IPS DF 6.9 (cell line): ENCODE data around the gene MLANA.

Source experiments
- DNase-seq: peaks from one replicate; pipeline ENCODE4 v3.0.0-alpha.2; 2013; ENCODE audit warnings: low read depth, low spot score
- H3K27ac ChIP-seq: one replicate; pipeline ENCODE4 v1.5.1; 2013; ENCODE audit warnings: low read length, control low read depth
- H3K27me3 ChIP-seq: 2 replicates; pipeline ENCODE4 v1.6.1; 2013; ENCODE audit warnings: mild to moderate bottlenecking, low read length; ENCODE audit not compliant: control insufficient read depth, insufficient read depth
- H3K36me3 ChIP-seq: 2 replicates; pipeline ENCODE4 v1.6.1; 2013; ENCODE audit warnings: low read length; ENCODE audit not compliant: control insufficient read depth, insufficient read depth
- H3K4me1 ChIP-seq: 2 replicates; pipeline ENCODE4 v1.6.1; 2013; ENCODE audit warnings: low read length; ENCODE audit not compliant: control insufficient read depth, insufficient read depth
- H3K4me3 ChIP-seq: 2 replicates; pipeline ENCODE4 v1.5.1; 2013; ENCODE audit warnings: mild to moderate bottlenecking, low read length
- H3K9me3 ChIP-seq: 2 replicates; pipeline ENCODE4 v1.6.1; 2013; ENCODE audit warnings: low read length, inconsistent platforms; ENCODE audit not compliant: control insufficient read depth, insufficient read depth
- WGBS: extraction: QIAGEN DNeasy Blood & Tissue Kit; methylation state at CpG from one replicate; pipeline ENCODE4 v1.1.7; 2013; ENCODE audit warnings: mixed read lengths, missing lambda C conversion rate; ENCODE audit not compliant: insufficient read length, insufficient coverage; 5-methylcytosine and 5-hydroxymethylcytosine counted together

The MLANA gene

DNA sequence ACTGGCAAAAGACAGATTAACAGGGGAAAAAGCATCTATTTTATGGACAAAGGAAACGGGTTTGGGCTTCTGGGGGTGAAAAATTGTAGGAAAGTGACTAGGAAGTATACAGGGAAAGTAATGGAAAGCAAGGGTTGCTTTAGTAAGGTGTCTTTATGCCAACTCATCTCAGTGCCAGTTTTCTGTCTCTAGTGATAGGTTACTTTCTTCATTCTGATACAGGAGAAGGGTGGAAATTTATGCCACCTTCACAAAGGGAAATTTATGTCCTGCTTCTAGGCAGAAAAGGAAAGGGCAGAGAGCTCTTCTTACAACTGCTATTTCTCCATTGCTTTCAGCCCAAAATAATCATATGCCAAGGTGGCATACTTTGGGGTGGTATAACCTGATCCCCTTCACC, 37.7 kb upstream of the MLANA start:
- WGBS, result no CpG with 5 or more reads among the region's 1 CpG
- no peak for DNase-seq

DNA sequence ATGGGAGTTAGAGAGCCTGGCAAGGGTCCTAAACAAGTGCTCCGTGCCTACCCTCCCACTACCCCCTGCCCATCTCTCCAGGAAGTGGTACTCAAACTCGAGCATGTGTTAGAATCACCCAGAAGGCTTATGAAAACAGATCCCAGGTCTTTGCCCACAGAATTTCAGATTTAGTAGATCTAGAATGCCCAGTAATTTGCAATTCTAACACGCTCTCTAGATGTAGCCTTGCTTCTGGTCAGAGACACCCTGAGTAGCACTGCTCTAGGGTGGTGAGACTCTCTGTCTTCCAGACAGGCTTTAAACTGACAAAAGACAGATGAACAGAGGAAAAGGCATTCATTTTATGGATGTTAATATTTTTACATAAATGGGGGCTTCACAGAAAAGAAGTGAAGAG, 37.1 kb upstream of the MLANA start:
- H3K36me3 ChIP-seq, result no peaks in the 10 kb centered on the region
- no peak overlapping the region for H3K27ac ChIP-seq
- no peaks in the 10 kb centered on the region for H3K27me3 ChIP-seq
- no CpG with 5 or more reads among the region's 3 CpGs for WGBS
- no peaks in the 10 kb centered on the region for H3K9me3 ChIP-seq
- no peak for DNase-seq
- no peak overlapping the region for H3K4me3 ChIP-seq
- no peaks in the 10 kb centered on the region for H3K4me1 ChIP-seq

More for the DNA sequence above, 37.7 kb upstream of the MLANA start:
- Histone ChIP-seq H3K27ac (no peak overlapping the region), H3K27me3 (no peaks in the 10 kb centered on the region), H3K9me3 (no peaks in the 10 kb centered on the region), H3K4me1 (no peaks in the 10 kb centered on the region), H3K4me3 (no peak overlapping the region), H3K36me3 (no peaks in the 10 kb centered on the region)

DNA sequence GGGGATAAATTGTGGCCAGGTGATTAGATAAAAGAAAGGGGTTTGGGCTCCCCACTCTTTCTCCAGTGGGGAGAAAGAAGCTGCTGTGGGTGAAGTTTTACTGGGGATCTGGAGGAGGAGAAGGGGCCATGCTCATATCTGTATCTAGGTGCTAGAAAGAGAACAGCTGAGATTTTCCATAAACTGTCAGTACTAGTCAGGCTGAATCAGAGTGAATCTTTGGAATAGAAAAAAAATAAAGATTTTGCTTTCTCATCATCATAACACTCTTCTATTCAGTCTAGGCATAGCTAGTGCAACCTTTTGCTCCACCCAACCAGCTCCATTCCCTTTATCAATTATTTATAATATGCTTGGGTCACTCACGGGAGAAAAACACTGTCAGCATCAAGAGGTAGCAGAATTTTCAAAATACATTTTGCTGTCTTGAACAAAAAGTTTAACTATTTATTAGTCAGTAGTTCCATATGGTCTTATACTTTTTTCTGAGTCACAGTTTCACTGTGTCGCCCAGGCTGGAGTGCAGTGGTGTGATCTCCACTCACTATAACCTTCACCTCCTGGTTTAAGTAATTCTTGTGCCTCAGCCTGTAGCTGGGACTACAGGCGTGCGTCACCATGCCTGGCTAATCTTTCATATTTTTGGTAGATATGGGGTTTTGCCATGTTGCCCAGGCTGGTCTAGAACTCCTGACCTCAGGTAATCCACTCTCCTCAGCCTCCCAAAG, 36.5 kb upstream of the MLANA start:
- DNase-seq, result no peak
- no CpG with 5 or more reads among the region's 4 CpGs for WGBS

DNA sequence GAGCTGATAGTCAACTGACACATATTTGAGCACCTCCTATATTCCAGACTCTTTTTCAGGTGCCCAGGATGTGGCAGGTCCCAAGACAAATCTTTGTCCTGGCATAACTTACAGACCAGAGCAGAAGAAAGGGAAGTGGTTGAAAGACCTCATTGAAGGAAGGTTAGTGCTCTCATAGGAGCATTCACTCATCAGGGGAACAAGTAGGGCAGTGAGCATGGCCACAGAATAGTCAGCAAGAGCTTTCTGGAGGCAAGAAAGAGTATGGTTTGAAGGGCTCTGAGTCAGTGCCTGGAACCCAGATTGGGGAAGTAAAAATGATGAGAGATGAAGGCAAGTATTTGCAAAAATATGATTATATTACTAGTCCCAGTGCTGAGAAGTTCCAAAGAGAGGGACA, 32.8 kb upstream of the MLANA start:
- H3K4me1 ChIP-seq, result no peaks in the 10 kb centered on the region
- no peak overlapping the region for H3K4me3 ChIP-seq
- H3K36me3 ChIP-seq, result no peaks in the 10 kb centered on the region
- H3K27me3 ChIP-seq, result no peaks in the 10 kb centered on the region
- H3K9me3 ChIP-seq, result no peaks in the 10 kb centered on the region
- H3K27ac ChIP-seq, result no peak overlapping the region
- no peak for DNase-seq

More for the DNA sequence above, 36.5 kb upstream of the MLANA start:
- no peaks in the 10 kb centered on the region for H3K27me3 ChIP-seq
- no peaks in the 10 kb centered on the region for H3K9me3 ChIP-seq
- H3K4me3 ChIP-seq, result no peak overlapping the region
- no peak overlapping the region for H3K27ac ChIP-seq
- H3K36me3 ChIP-seq, result no peaks in the 10 kb centered on the region
- no peaks in the 10 kb centered on the region for H3K4me1 ChIP-seq

DNA sequence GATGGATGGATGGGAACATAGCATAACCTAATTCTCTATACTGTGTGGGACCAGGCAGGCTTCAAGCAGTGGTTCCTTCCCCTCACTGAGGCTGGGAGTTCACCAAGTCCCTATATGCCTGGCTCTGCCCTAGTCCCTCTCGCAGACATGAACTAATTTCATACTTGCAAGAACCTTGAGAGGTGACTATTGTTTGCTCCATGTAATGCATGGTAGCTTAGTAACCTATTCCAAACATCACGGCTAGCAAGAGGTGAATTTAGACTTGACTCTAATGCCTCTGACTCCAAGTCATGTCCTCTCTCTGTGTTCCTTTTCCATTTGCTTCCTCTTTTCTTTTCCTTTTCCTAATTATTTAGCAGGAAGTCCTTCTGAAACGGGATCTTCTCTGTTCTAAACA, 31.9 kb upstream of the MLANA start:
- Histone ChIP-seq H3K4me3 (no peak overlapping the region), H3K9me3 (no peaks in the 10 kb centered on the region), H3K4me1 (no peaks in the 10 kb centered on the region), H3K27ac (no peak overlapping the region), H3K36me3 (no peaks in the 10 kb centered on the region), H3K27me3 (no peaks in the 10 kb centered on the region)
- WGBS, result no CpG with 5 or more reads among the region's 3 CpGs
- DNase-seq, result no peak

DNA sequence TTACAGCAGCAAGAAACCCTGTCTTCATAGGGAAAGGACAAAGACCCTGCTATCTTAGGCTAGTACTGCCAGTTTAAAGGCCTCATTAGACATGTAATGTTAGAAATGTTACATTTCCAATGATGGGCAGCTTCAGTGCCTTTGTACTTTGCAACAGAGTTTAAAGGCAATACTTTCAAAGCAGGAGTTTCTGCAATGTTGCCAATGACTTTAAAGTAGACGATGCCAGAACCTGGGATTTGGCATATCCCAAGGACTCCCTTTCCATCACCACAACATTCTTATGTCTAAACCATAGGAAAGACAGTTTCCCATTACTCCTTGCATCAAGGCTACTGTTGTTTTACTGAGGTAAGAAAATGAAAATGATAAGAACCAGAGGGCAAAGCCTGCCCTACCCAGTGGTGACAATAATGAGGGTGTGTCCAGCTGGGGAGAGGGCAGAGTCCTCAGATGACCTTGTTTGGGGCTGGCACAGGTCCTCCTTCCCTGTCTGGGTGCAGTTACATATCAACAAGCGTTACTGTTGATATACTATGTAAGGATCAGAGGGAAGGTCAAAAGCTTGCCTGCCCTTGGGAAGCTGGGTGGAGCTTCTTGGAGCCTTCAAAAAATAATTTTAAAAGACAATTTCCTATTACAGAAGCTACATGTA, 27.5 kb upstream of the MLANA start:
- WGBS, result no CpG with 5 or more reads among the region's 2 CpGs
- Histone ChIP-seq H3K9me3 (no peaks in the 10 kb centered on the region), H3K27me3 (no peaks in the 10 kb centered on the region), H3K27ac (no peak overlapping the region), H3K4me3 (no peak overlapping the region), H3K36me3 (no peaks in the 10 kb centered on the region), H3K4me1 (no peaks in the 10 kb centered on the region)
- no peak for DNase-seq

DNA sequence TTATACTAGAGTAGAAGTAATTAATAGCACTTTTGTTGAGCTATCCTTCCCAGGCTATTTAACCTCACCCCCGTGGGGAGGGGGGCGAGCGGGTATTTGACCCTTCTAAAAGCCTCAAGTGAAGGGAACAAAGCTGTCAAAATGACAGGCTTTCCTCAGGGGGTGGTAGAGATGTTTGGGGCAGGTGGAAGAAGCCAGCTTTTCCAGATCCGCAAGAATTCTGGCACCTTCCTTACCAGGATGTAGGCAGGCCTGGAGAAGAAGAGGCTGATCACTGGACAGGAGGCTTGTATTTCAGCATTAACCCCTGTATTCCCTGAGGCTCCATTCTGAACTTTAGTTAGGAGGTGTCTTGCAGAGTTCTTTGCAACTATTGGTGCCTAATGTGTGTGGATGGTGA, 26.2 kb upstream of the MLANA start:
- DNase-seq, result no peak
- H3K27ac ChIP-seq, result no peak overlapping the region
- no peaks in the 10 kb centered on the region for H3K9me3 ChIP-seq
- no peak overlapping the region for H3K4me3 ChIP-seq
- H3K4me1 ChIP-seq, result no peaks in the 10 kb centered on the region
- no peaks in the 10 kb centered on the region for H3K36me3 ChIP-seq
- no CpG with 5 or more reads among the region's 4 CpGs for WGBS
- no peaks in the 10 kb centered on the region for H3K27me3 ChIP-seq

DNA sequence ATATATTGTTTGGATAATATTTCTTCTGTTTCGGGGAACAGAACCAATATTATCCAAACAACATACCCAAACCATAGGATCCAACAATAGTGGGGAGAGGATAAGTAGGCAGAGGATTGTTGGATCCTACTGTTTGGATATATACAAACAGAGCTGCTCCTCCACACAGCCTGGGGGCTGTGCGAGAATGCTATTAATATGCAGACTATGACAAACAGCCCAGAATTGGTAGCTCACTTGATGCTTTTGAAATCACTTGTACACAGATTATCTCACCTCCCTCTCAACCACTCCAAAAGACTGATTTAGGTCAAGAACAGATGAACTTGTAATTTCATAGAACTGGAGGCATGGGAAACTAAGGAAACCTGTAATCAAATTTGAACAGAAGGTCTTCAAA, 24.4 kb upstream of the MLANA start:
- no peak for DNase-seq
- Histone ChIP-seq H3K27me3 (no peaks in the 10 kb centered on the region), H3K27ac (no peak overlapping the region), H3K36me3 (no peaks in the 10 kb centered on the region), H3K9me3 (no peaks in the 10 kb centered on the region), H3K4me1 (no peaks in the 10 kb centered on the region), H3K4me3 (no peak overlapping the region)
- no CpG with 5 or more reads among the region's 2 CpGs for WGBS

GRCh38 chr9:5866685-5867084, 24.0 kb upstream of the MLANA start:
- DNase-seq, result no peak
- Histone ChIP-seq H3K4me1 (no peaks in the 10 kb centered on the region), H3K9me3 (no peaks in the 10 kb centered on the region), H3K27me3 (no peaks in the 10 kb centered on the region), H3K4me3 (no peak overlapping the region), H3K27ac (no peak overlapping the region), H3K36me3 (no peaks in the 10 kb centered on the region)
- no CpG with 5 or more reads among the region's 3 CpGs for WGBS

DNA sequence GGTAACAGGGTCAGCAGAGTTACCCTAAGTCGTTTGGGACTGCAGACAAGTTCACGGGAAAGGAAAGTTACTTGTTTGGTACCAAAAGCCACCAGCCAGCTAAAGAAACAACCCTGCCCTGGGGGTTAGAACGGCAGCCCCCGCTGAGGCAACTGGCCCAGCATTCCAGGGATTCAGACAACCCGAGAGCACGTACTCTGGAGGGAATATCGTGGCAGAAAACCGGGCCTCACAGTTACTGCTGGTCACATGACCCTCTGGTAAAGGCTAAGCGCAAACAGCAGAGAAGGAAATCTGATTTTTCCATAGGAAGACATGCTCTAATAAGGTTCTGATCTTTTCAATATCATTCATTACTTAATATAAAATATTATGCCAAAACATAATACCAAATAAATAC, 22.5 kb upstream of the MLANA start:
- WGBS, result no CpG with 5 or more reads among the region's 9 CpGs
- Histone ChIP-seq H3K4me1 (no peaks in the 10 kb centered on the region), H3K4me3 (no peak overlapping the region), H3K27me3 (no peaks in the 10 kb centered on the region), H3K36me3 (no peaks in the 10 kb centered on the region), H3K9me3 (no peaks in the 10 kb centered on the region), H3K27ac (no peak overlapping the region)
- no peak for DNase-seq
